LoVo (cell line): Measurements from ENCODE around the gene CYP3A7.
"Not testable (repeated sequence)": the region's sequence is repeated elsewhere in the genome, so short reads cannot be mapped to it uniquely, and the experiment has no call there.

ENCODE experiments used
- DNase-seq: peaks from one replicate; pipeline ENCODE4 v3.0.0-alpha.2; 2016; ENCODE audit warnings: low spot score

The CYP3A7 gene

DNA sequence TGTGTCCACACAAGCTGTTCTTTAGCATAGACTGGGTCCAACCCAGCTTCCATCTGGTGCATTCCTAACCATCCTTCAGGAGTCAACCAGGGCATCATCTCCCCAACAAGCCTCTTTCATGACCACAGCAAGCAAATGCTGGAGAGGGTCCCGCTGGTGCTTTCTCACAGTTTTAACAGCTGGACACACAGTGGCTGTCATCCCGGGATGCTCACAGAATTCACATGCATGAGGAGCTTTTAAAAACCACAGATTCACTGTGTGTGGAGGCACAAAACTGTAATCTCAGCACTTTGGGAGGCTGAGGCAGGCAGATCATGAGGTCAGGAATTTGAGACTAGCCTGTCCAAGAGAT is 6.4 kb upstream of the CYP3A7 start:
- DNase-seq = no peak

- no peak for DNase-seq
Observed at GRCh38 chr7:99740573-99741440, 5.8 kb upstream of the CYP3A7 start.

GRCh38 chr7:99739699-99740572 is 4.9 kb upstream of the CYP3A7 start:
- DNase-seq = no peak

GRCh38 chr7:99737726-99738125 is 2.7 kb upstream of the CYP3A7 start:
- DNase-seq = peak; percentile 29

DNA sequence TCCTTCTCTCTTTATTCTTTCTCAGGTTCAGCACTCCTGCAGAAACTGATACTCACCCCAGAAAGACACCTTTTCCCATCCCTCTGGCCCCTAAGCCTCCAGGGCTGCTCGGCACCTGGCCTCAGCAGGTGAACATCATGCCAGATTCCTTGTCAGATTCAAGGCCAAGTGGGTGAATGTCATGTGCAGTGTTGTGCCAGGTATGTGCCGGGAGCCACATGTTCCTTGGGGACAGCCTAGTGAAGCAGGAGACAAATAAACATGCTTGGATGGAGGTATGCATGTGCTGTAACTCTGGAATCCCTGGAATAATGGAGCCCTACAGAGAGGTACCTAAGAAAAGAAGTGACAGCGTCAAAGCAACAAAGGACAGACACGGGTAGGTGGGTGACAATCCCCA is 1.7 kb upstream of the CYP3A7 start:
- not testable (repeated sequence) for DNase-seq

- DNase-seq = no peak
Observed at GRCh38 chr7:99733448-99733847, 1.5 kb downstream of the CYP3A7 start.

DNA sequence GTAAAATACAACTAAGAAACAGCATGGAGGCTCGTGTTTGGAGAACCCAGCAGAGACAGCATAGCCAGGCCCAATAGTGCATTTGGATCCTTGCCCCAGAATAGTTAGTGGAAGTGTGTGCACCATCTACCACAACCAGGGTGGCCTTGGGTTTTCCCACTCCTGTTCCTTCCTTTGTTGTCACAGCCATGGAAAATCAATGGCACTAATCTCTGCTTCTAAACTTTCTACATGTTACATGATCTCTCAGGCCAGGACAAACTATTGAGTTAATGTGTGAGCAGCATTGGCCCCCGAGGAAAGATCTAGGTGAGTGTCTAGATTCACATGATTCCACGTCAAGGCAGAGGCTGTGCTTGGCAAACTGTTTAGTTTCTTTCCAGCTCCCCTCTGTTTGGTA is 2.0 kb downstream of the CYP3A7 start:
- no peak for DNase-seq

GRCh38 chr7:99731638-99732374 is 3.2 kb downstream of the CYP3A7 start:
- no peak for DNase-seq

- peak; percentile 64 for DNase-seq
Observed at GRCh38 chr7:99730992-99731391, 4.0 kb downstream of the CYP3A7 start.

- no peak for DNase-seq
Observed at GRCh38 chr7:99730238-99730810, 4.7 kb downstream of the CYP3A7 start.

- peak; percentile 78 for DNase-seq
Observed at GRCh38 chr7:99729486-99730237, 5.3 kb downstream of the CYP3A7 start.

DNA sequence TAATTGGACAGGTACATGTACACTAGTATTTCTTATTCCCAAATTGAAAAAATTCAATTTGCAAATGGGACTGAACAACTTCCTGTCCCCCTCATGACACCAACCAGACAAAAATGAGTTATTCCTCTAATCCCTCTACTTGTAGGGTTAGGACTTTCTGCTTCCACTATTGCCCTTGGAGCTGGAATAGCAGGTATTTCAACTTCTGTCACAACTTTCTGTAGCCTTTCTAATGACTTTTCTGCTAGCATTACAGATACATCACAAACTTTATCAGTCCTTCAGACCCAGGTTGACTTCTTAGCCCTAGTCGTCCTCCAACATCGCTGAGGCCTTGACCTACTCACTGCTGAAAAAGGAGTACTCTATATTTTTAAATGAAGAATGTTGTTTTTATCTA is 6.4 kb downstream of the CYP3A7 start:
- DNase-seq = no peak

GRCh38 chr7:99723201-99723600 is 11.8 kb downstream of the CYP3A7 start:
- DNase-seq = not testable (repeated sequence)

- DNase-seq = no peak
Observed at GRCh38 chr7:99720800-99721595, 14.0 kb downstream of the CYP3A7 start.

- peak; percentile 44 for DNase-seq
Observed at GRCh38 chr7:99719996-99720769, 14.8 kb downstream of the CYP3A7 start.

DNA sequence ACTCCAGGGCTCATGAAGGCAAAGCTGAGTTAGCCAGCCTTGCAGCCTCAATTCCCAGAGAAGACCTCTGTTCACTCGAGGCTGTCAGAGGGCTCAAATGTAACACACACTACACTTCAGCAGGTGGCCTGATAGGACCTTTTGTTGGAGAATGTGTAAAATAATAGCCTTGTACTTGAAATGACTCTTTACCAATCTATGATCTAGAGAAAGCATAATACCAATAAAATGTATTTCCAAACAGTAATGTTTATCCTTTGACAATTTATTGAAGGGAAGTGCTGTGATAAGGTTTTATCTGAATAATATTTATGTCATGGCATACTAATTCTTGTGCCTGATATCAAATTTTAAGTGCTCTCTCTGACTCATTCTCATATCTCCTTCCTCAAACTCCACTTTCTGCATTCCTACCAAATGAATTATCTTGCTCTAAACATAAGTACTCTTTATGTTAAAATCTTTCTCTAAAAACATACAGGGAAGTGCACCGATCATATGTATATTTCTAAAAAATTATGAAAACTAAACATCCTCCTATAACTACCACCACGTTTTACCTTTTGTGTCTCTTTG is 20.9 kb downstream of the CYP3A7 start:
- DNase-seq = no peak

- DNase-seq = no peak
Observed at GRCh38 chr7:99709838-99710578, 25.0 kb downstream of the CYP3A7 start.

DNA sequence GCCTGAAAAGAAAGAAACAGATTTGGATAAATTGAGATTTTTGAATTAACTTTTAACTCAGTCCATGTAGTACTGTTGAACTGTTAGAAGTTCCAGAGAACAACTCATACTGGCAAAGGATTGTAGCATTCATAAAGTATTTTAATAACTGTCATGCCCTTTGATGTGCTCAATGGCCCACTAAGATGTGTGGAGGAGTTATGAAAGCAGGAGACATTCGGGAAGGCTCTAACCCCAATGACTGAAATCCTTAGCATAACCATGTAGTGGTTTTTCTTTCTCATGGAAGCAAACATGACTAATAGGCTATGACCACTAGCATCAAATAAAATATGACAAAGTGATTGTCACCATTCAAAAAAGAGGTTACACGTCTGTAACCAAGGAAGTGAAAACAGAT is 25.7 kb downstream of the CYP3A7 start:
- no peak for DNase-seq

GRCh38 chr7:99707096-99707495 is 27.9 kb downstream of the CYP3A7 start:
- DNase-seq = no peak
